Liver (tissue), 9 donors: Measurements from ENCODE around the gene MAP3K9. TPM values are rescaled to one million over a fixed set of nuclear protein-coding genes. Genes with fewer than 3 reads are reported as not detected.

Experiments
- DNase-seq: peaks from one replicate; pipeline ENCODE4 v3.0.0-alpha.2; 2017; ENCODE audit warnings: low spot score
- H3K27ac ChIP-seq, 2 donors: one replicate each; pipeline ENCODE4 v1.7.0; 2013; ENCODE audit warnings: inconsistent platforms in 2 of 2, low read length in 2 of 2, control low read depth in 1 of 2, low read depth in 1 of 2, mild to moderate bottlenecking in 1 of 2
- H3K27me3 ChIP-seq, 4 donors: one replicate each; pipeline versions ENCODE4 v1.6.1 to v1.7.0; 2013; ENCODE audit warnings: low read length in 3 of 4, inconsistent platforms in 1 of 4, mild to moderate bottlenecking in 1 of 4, moderate library complexity in 1 of 4; ENCODE audit not compliant: control insufficient read depth in 4 of 4, insufficient read depth in 4 of 4
- H3K36me3 ChIP-seq, 4 donors: one replicate each; pipeline versions ENCODE4 v1.6.1 to v1.7.0; 2013; ENCODE audit warnings: low read length in 3 of 4, mild to moderate bottlenecking in 3 of 4, low read depth in 1 of 4, moderate library complexity in 1 of 4; ENCODE audit not compliant: control insufficient read depth in 4 of 4, insufficient read depth in 3 of 4
- H3K4me1 ChIP-seq, 4 donors: one replicate each; pipeline versions ENCODE4 v1.6.1 to v1.7.0; 2013; ENCODE audit warnings: low read length in 3 of 4, mild to moderate bottlenecking in 3 of 4, moderate library complexity in 1 of 4; ENCODE audit not compliant: control insufficient read depth in 4 of 4, insufficient read depth in 4 of 4
- H3K4me3 ChIP-seq, 3 donors: one replicate each; pipeline versions ENCODE4 v1.6.1 to v1.7.0; 2013; ENCODE audit warnings: low read length in 3 of 3, control low read depth in 1 of 3, low read depth in 1 of 3, mild to moderate bottlenecking in 1 of 3
- H3K9ac ChIP-seq, 2 donors: one replicate each; pipeline ENCODE4 v1.7.0; 2013; ENCODE audit warnings: low read length in 2 of 2, mild to moderate bottlenecking in 2 of 2, moderate library complexity in 2 of 2, control low read depth in 1 of 2, low read depth in 1 of 2
- H3K9me3 ChIP-seq, 4 donors: one replicate each; pipeline versions ENCODE4 v1.6.1 to v1.7.0; 2013; ENCODE audit warnings: low read length in 3 of 4; ENCODE audit not compliant: control insufficient read depth in 4 of 4
- CTCF ChIP-seq: fragments of 150-350 bp; IDR thresholded peaks from 2 replicates; pipeline ENCODE4 v1.5.1; 2017; ENCODE audit warnings: improper control_type of control experiment, low read depth, low read length; ENCODE audit not compliant: missing input control
- EGR1 ChIP-seq, 2 donors: IDR thresholded peaks; 2 replicates each; pipeline ENCODE4 v1.6.1; 2016 to 2018; ENCODE audit warnings: antibody characterized with exemption in 2 of 2, low read depth in 2 of 2
- FOXA1 ChIP-seq: IDR thresholded peaks from 2 replicates; pipeline ENCODE4 v1.6.1; 2016; ENCODE audit warnings: antibody characterized with exemption
- FOXA2 ChIP-seq: IDR thresholded peaks from 2 replicates; pipeline ENCODE4 v1.6.1; 2016; ENCODE audit warnings: antibody characterized with exemption
- GABPA ChIP-seq, 2 donors: IDR thresholded peaks in 1 of 2; conservative IDR thresholded peaks in 1 of 2; 2 replicates each; pipeline ENCODE4 v1.6.1; 2016; ENCODE audit warnings: antibody characterized with exemption in 2 of 2, mild to moderate bottlenecking in 1 of 2, moderate library complexity in 1 of 2
- HNF4G ChIP-seq: IDR thresholded peaks from 2 replicates; pipeline ENCODE4 v1.6.1; 2016; ENCODE audit warnings: antibody characterized with exemption
- JUND ChIP-seq, 2 donors: IDR thresholded peaks; 2 replicates each; pipeline ENCODE4 v1.6.1; 2016; ENCODE audit warnings: antibody characterized with exemption in 2 of 2
- MAX ChIP-seq: IDR thresholded peaks from 2 replicates; pipeline ENCODE4 v1.6.1; 2016; ENCODE audit warnings: antibody characterized with exemption
- NR2F2 ChIP-seq: IDR thresholded peaks from 2 replicates; pipeline ENCODE4 v1.6.1; 2016; ENCODE audit warnings: antibody characterized with exemption
- RAD21 ChIP-seq, 2 donors: IDR thresholded peaks; 2 replicates each; pipeline ENCODE4 v1.6.1; 2016; ENCODE audit warnings: antibody characterized with exemption in 2 of 2, mild to moderate bottlenecking in 2 of 2
- REST ChIP-seq: IDR thresholded peaks from 2 replicates; pipeline ENCODE4 v1.6.1; 2016; ENCODE audit warnings: antibody characterized with exemption, mild to moderate bottlenecking
- RXRA ChIP-seq, 2 donors: IDR thresholded peaks; 2 replicates each; pipeline ENCODE4 v1.6.1; 2017 to 2018; ENCODE audit warnings: antibody characterized with exemption in 2 of 2, mild to moderate bottlenecking in 1 of 2
- SP1 ChIP-seq: IDR thresholded peaks from 2 replicates; pipeline ENCODE4 v1.6.1; 2018; ENCODE audit warnings: antibody characterized with exemption, mild to moderate bottlenecking
- TAF1 ChIP-seq: conservative IDR thresholded peaks from 2 replicates; pipeline ENCODE4 v1.6.1; 2016; ENCODE audit warnings: antibody characterized with exemption, mild to moderate bottlenecking
- YY1 ChIP-seq: IDR thresholded peaks from 2 replicates; pipeline ENCODE4 v1.6.1; 2016; ENCODE audit warnings: antibody characterized with exemption, mild to moderate bottlenecking
- ZBTB33 ChIP-seq: IDR thresholded peaks from 2 replicates; pipeline ENCODE4 v1.6.1; 2016; ENCODE audit warnings: antibody characterized with exemption
- WGBS: extraction: QIAGEN DNeasy Blood & Tissue Kit; methylation state at CpG from one replicate; pipeline ENCODE4 v1.1.7; 2013; 5-methylcytosine and 5-hydroxymethylcytosine counted together
- polyA plus RNA-seq, 2 donors: library from polyadenylated mRNA; stranded (reverse) in 1 of 2; unstranded in 1 of 2; fragments of 200-250 nt in 1 of 2; fragments of >200 nt in 1 of 2; fragmentation: Nextera tagmentation in 1 of 2; extraction: Ambion mirVana in 1 of 2; gene quantifications; one replicate each; pipeline versions ENCODE4 v1.2.1 to v1.2.3, GENCODE V29; 2013 to 2015
- total RNA-seq, 2 donors: library from RNA; depleted of rRNA; stranded (reverse); fragments of >200 nt; gene quantifications; one replicate each; pipeline ENCODE4 v1.2.3, GENCODE V29; 2014
- donor health status: healthy.
- donor health status: healthy.
- donor health status: healthy.
- donor health status: healthy.
- donor health status: healthy.

The MAP3K9 gene
- total and polyA plus RNA-seq, 4 donors, result 0.65 to 5.2 (median 0.80) TPM

- TF ChIP-seq REST (peak; percentile 30), NR2F2 (peak; percentile 34), FOXA1 (peak; percentile 91), CTCF (no peak), YY1 (no peak)
Measured at GRCh38 chr14:70716483-70716882, 92.8 kb downstream of the MAP3K9 start (continued).

GRCh38 chr14:70714055-70714550 is 95.2 kb downstream of the MAP3K9 start:
- TF ChIP-seq JUND (IDR thresholded peaks at IDR 0.05) (no peak), RAD21 (IDR thresholded peaks at IDR 0.05) (peak; percentile 83 to 85), RXRA (IDR thresholded peaks at IDR 0.05) (peak in 1 of 2 donors; percentile 12), CTCF (peak; percentile 54)
- H3K27ac ChIP-seq, result no peak overlapping the region
- peaks cover 1 to 21% (median 11%) of the 10 kb centered on the region in 4 donors for H3K4me1 ChIP-seq
- peak; percentile 39 for DNase-seq
- 16% methylated on average over 8 of the region's 8 CpGs for WGBS
- no peak overlapping the region for H3K4me3 ChIP-seq
- H3K36me3 ChIP-seq, result no peaks in the 10 kb centered on the region
- H3K9me3 ChIP-seq, result no peaks in the 10 kb centered on the region
- H3K9ac ChIP-seq, result no peak overlapping the region
- no peaks in the 10 kb centered on the region for H3K27me3 ChIP-seq

- Histone ChIP-seq H3K27ac (no peak overlapping the region), H3K36me3 (no peaks in the 10 kb centered on the region), H3K27me3 (no peaks in the 10 kb centered on the region), H3K9me3 (no peaks in the 10 kb centered on the region), H3K4me3 (no peak overlapping the region), H3K9ac (no peak overlapping the region), H3K4me1 (peaks cover 1 to 21% (median 11%) of the 10 kb centered on the region in 4 donors)
- DNase-seq, result no peak
- TF ChIP-seq SP1 (no peak), GABPA (IDR thresholded peaks at IDR 0.05 in 1 of 2, conservative IDR thresholded peaks at IDR 0.05 in 1 of 2) (no peak), HNF4G (no peak), REST (no peak), FOXA2 (no peak), YY1 (no peak), MAX (no peak), NR2F2 (no peak), FOXA1 (no peak), ZBTB33 (no peak), TAF1 (no peak), EGR1 (IDR thresholded peaks at IDR 0.05; ENCODE audit: low read depth in 2 of 2) (no peak), RAD21 (IDR thresholded peaks at IDR 0.05) (no peak)
- 59% methylated on average over 3 of the region's 3 CpGs for WGBS
Measured at GRCh38 chr14:70713511-70713916, 95.8 kb downstream of the MAP3K9 start.
